H9 (cell line): Measurements from ENCODE around the gene KRT2. TPM values are rescaled to one million over a fixed set of nuclear protein-coding genes. Genes with fewer than 3 reads are reported as not detected.

ENCODE experiments used
- DNase-seq: peaks from one replicate; pipeline ENCODE4 v3.0.0-alpha.2; 2017
- H2AFZ ChIP-seq: one replicate; pipeline ENCODE4 v1.6.1; 2013; ENCODE audit warnings: mild to moderate bottlenecking, low read length, control low read depth, moderate library complexity
- H2AK5ac ChIP-seq: 2 replicates; pipeline ENCODE4 v1.6.1; 2013; ENCODE audit warnings: low read length, control low read depth, mixed read lengths; ENCODE audit not compliant: insufficient read length
- H2BK120ac ChIP-seq: one replicate; pipeline ENCODE4 v1.6.1; 2013; ENCODE audit warnings: low read depth, mild to moderate bottlenecking, low read length, control low read depth, inconsistent platforms; ENCODE audit not compliant: poor library complexity, severe bottlenecking
- H2BK12ac ChIP-seq: 2 replicates; pipeline ENCODE4 v1.6.1; 2013; ENCODE audit warnings: low read length, control low read depth, mixed read lengths, low read depth; ENCODE audit not compliant: insufficient read length
- H2BK15ac ChIP-seq: 2 replicates; pipeline ENCODE4 v1.6.1; 2013; ENCODE audit warnings: low read depth, low read length, control low read depth
- H2BK20ac ChIP-seq: one replicate; pipeline ENCODE4 v1.6.1; 2013; ENCODE audit warnings: low read depth, mild to moderate bottlenecking, low read length, control low read depth, inconsistent platforms; ENCODE audit not compliant: poor library complexity, severe bottlenecking
- H2BK5ac ChIP-seq: 2 replicates; pipeline ENCODE4 v1.6.1; 2013; ENCODE audit warnings: low read length, control low read depth, mixed read lengths; ENCODE audit not compliant: insufficient read length
- H3K14ac ChIP-seq: 2 replicates; pipeline ENCODE4 v1.6.1; 2013; ENCODE audit warnings: low read length, control low read depth; ENCODE audit not compliant: insufficient read depth
- H3K18ac ChIP-seq: 2 replicates; pipeline ENCODE4 v1.6.1; 2013; ENCODE audit warnings: low read depth, mild to moderate bottlenecking, mixed read lengths, low read length, control low read depth; ENCODE audit not compliant: insufficient read length
- H3K23ac ChIP-seq: 2 replicates; pipeline ENCODE4 v1.6.1; 2013; ENCODE audit warnings: low read length, control low read depth, mixed read lengths, low read depth; ENCODE audit not compliant: insufficient read length
- H3K23me2 ChIP-seq: 2 replicates; pipeline ENCODE4 v1.6.1; 2013; ENCODE audit warnings: low read depth, mild to moderate bottlenecking, mixed read lengths, low read length, control low read depth; ENCODE audit not compliant: insufficient read length, poor library complexity, severe bottlenecking
- H3K27ac ChIP-seq: 2 replicates; pipeline ENCODE4 v1.5.1; 2013; ENCODE audit warnings: low read length, control low read depth, mixed read lengths, low read depth; ENCODE audit not compliant: insufficient read length
- H3K27me3 ChIP-seq: 2 replicates; pipeline ENCODE4 v1.6.1; 2013; ENCODE audit warnings: low read length, control low read depth, inconsistent platforms; ENCODE audit not compliant: insufficient read depth
- H3K4ac ChIP-seq: 2 replicates; pipeline ENCODE4 v1.6.1; 2013; ENCODE audit warnings: low read depth, mild to moderate bottlenecking, control low read depth, inconsistent platforms, low read length, moderate library complexity
- H3K4me1 ChIP-seq: 2 replicates; pipeline ENCODE4 v1.6.1; 2013; ENCODE audit warnings: low read length, control low read depth, inconsistent platforms; ENCODE audit not compliant: insufficient read depth
- H3K4me2 ChIP-seq: 2 replicates; pipeline ENCODE4 v1.6.1; 2013; ENCODE audit warnings: low read length, control low read depth, mixed read lengths; ENCODE audit not compliant: insufficient read length, insufficient read depth
- H3K56ac ChIP-seq: 2 replicates; pipeline ENCODE4 v1.6.1; 2013; ENCODE audit warnings: low read depth, mild to moderate bottlenecking, mixed read lengths, low read length, control low read depth; ENCODE audit not compliant: insufficient read length
- H3K79me1 ChIP-seq: 2 replicates; pipeline ENCODE4 v1.6.1; 2013; ENCODE audit warnings: low read depth, mild to moderate bottlenecking, moderate library complexity, low read length, control low read depth, inconsistent platforms; ENCODE audit not compliant: insufficient read depth, poor library complexity, severe bottlenecking
- H3K79me2 ChIP-seq: 2 replicates; pipeline ENCODE4 v1.6.1; 2013; ENCODE audit warnings: low read length, control low read depth, inconsistent platforms; ENCODE audit not compliant: insufficient read depth
- H3K9ac ChIP-seq: 2 replicates; pipeline ENCODE4 v1.6.1; 2013; ENCODE audit warnings: low read length, control low read depth, mixed read lengths; ENCODE audit not compliant: insufficient read length; ENCODE audit errors: extremely low read depth
- H3K9me3 ChIP-seq: one replicate; pipeline ENCODE4 v1.6.1; 2013; ENCODE audit warnings: low read depth, low read length, inconsistent platforms; ENCODE audit not compliant: control insufficient read depth
- H3T11ph ChIP-seq: one replicate; pipeline ENCODE4 v1.6.1; 2013; ENCODE audit warnings: mild to moderate bottlenecking, low read length, control low read depth, inconsistent platforms
- H4K20me1 ChIP-seq: one replicate; pipeline ENCODE4 v1.6.1; 2013; ENCODE audit not compliant: control insufficient read depth, insufficient read length, insufficient read depth
- H4K5ac ChIP-seq: 2 replicates; pipeline ENCODE4 v1.6.1; 2013; ENCODE audit warnings: low read depth, mild to moderate bottlenecking, mixed read lengths, low read length, control low read depth; ENCODE audit not compliant: insufficient read length
- H4K8ac ChIP-seq: replicated peaks from 2 replicates; pipeline ENCODE4 v1.6.1; 2013; ENCODE audit warnings: low read length, control low read depth, mixed read lengths, low read depth; ENCODE audit not compliant: insufficient read length
- H4K91ac ChIP-seq: 2 replicates; pipeline ENCODE4 v1.6.1; 2013; ENCODE audit warnings: low read depth, mild to moderate bottlenecking, moderate library complexity, mixed read lengths, low read length, control low read depth; ENCODE audit not compliant: insufficient read length
- H3K27ac Mint-ChIP-seq, 3 experiments: 2 replicates in 2 of 3; 3 replicates in 1 of 3; pipeline ENCODE4 v1.8.0; 2020 to 2021; ENCODE audit warnings: mixed read lengths in 3 of 3, mild to moderate bottlenecking in 1 of 3, moderate library complexity in 1 of 3
- H3K27me3 Mint-ChIP-seq: 2 replicates; pipeline ENCODE4 v1.8.0; 2021; ENCODE audit warnings: low read depth, mild to moderate bottlenecking, moderate library complexity, mixed read lengths
- H3K36me3 Mint-ChIP-seq, 3 experiments: 2 replicates in 2 of 3; 3 replicates in 1 of 3; pipeline ENCODE4 v1.8.0; 2020 to 2021; ENCODE audit warnings: low read depth in 3 of 3, mixed read lengths in 3 of 3; ENCODE audit not compliant: insufficient read depth in 1 of 3
- H3K4me1 Mint-ChIP-seq, 2 experiments: 2 replicates each; pipeline ENCODE4 v1.8.0; 2020; ENCODE audit warnings: mixed read lengths in 2 of 2
- H3K4me3 Mint-ChIP-seq, 2 experiments: 2 replicates in 1 of 2; 3 replicates in 1 of 2; pipeline ENCODE4 v1.8.0; 2020 to 2021; ENCODE audit warnings: mild to moderate bottlenecking in 2 of 2, mixed read lengths in 2 of 2, moderate library complexity in 1 of 2
- H3K9me3 Mint-ChIP-seq, 2 experiments: 2 replicates in 1 of 2; 3 replicates in 1 of 2; pipeline ENCODE4 v1.8.0; 2020; ENCODE audit warnings: mild to moderate bottlenecking in 2 of 2, mixed read lengths in 2 of 2, moderate library complexity in 1 of 2
- whole genome bisulfite sequencing: extraction: QIAGEN DNeasy Blood & Tissue Kit; methylation state at CpG from one replicate; pipeline ENCODE4 v1.1.7; 2013; ENCODE audit warnings: missing lambda C conversion rate, low lambda C conversion rate, mixed read lengths; ENCODE audit not compliant: insufficient read length; ENCODE audit errors: extremely low coverage; 5-methylcytosine and 5-hydroxymethylcytosine counted together
- total RNA-seq: library from RNA; stranded (reverse); gene quantifications from 2 replicates; pipeline ENCODE4 v1.2.1, GENCODE V29; 2021
- TF ChIP-seq, protein P1 (sequence below): fragments of 200-600 bp; sonication (generic); conservative IDR thresholded peaks from 3 replicates; pipeline ENCODE4 v1.8.0; 2021; ENCODE audit warnings: antibody characterized with exemption, mild to moderate bottlenecking

The KRT2 gene
- total RNA-seq, 1 experiment from 2014 or later, result not detected

- no peak overlapping the region for H3K56ac ChIP-seq
- H3K18ac ChIP-seq, result no peak overlapping the region
- no peaks in the 10 kb centered on the region for H3K36me3 Mint-ChIP-seq
- no peak overlapping the region for H3K14ac ChIP-seq
- no peak overlapping the region for H2BK120ac ChIP-seq
- H3T11ph ChIP-seq, result no peak overlapping the region
- no peak overlapping the region for H3K23ac ChIP-seq
- H3K9me3 Mint-ChIP-seq, result no peaks in the 10 kb centered on the region
- no peak overlapping the region for H3K4ac ChIP-seq
- no peaks in the 10 kb centered on the region for H3K79me2 ChIP-seq
- peaks cover 26% of the 10 kb centered on the region for H3K27me3 Mint-ChIP-seq
- no peaks in the 10 kb centered on the region for H3K79me1 ChIP-seq
- no peak overlapping the region for H4K8ac ChIP-seq
- no peak overlapping the region for H4K5ac ChIP-seq
- no peak overlapping the region for H2AK5ac ChIP-seq
- no peaks in the 10 kb centered on the region for H3K27me3 ChIP-seq
- H4K91ac ChIP-seq, result no peak overlapping the region
- H3K27ac Mint-ChIP-seq, result no peak overlapping the region
- no peak overlapping the region for H2AFZ ChIP-seq
- H3K23me2 ChIP-seq, result no peaks in the 10 kb centered on the region
- no peak overlapping the region for H2BK12ac ChIP-seq
- H3K4me1 Mint-ChIP-seq, result no peaks in the 10 kb centered on the region
- no CpG with 5 or more reads among the region's 7 CpGs for WGBS
- no peak for DNase-seq
- H3K4me3 Mint-ChIP-seq, result no peak overlapping the region
- H2BK15ac ChIP-seq, result no peak overlapping the region
- H3K4me2 ChIP-seq, result no peak overlapping the region
- H2BK5ac ChIP-seq, result no peak overlapping the region
- TF ChIP-seq, protein P1, sequence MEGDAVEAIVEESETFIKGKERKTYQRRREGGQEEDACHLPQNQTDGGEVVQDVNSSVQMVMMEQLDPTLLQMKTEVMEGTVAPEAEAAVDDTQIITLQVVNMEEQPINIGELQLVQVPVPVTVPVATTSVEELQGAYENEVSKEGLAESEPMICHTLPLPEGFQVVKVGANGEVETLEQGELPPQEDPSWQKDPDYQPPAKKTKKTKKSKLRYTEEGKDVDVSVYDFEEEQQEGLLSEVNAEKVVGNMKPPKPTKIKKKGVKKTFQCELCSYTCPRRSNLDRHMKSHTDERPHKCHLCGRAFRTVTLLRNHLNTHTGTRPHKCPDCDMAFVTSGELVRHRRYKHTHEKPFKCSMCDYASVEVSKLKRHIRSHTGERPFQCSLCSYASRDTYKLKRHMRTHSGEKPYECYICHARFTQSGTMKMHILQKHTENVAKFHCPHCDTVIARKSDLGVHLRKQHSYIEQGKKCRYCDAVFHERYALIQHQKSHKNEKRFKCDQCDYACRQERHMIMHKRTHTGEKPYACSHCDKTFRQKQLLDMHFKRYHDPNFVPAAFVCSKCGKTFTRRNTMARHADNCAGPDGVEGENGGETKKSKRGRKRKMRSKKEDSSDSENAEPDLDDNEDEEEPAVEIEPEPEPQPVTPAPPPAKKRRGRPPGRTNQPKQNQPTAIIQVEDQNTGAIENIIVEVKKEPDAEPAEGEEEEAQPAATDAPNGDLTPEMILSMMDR, result no peak
- H3K9ac ChIP-seq, result no peak overlapping the region
- H4K20me1 ChIP-seq, result no peaks in the 10 kb centered on the region
- H3K9me3 ChIP-seq, result no peaks in the 10 kb centered on the region
- no peaks in the 10 kb centered on the region for H3K4me1 ChIP-seq
- H3K27ac ChIP-seq, result no peak overlapping the region
- no peak overlapping the region for H2BK20ac ChIP-seq
These were observed 24.2 kb upstream of the KRT2 start for GRCh38 chr12:52676163-52676562.
